ENCODE data around the gene VPS11.

Gene VPS11

GRCh38 chr11:119121811-119122124 lies 54.1 kb downstream of the VPS11 start:
- DNase-seq (ENCODE audit: low spot score): no peak

GRCh38 chr11:119125821-119126220 lies 58.2 kb downstream of the VPS11 start:
- DNase-seq (ENCODE audit: low spot score): no peak

GRCh38 chr11:119126675-119127268 lies 59.2 kb downstream of the VPS11 start:
- DNase-seq (ENCODE audit: low spot score): no peak

GRCh38 chr11:119130662-119131061 lies 63.0 kb downstream of the VPS11 start:
- no peak for DNase-seq (ENCODE audit: low spot score)
